DOHH2 (cell line): Measurements from ENCODE around the gene SLC6A3.

Source experiments
- EZH2phosphoT487 ChIP-seq: fragments of 200-600 bp; sonication (generic); IDR thresholded peaks from 2 replicates; pipeline ENCODE4 v1.6.1; 2017; ENCODE audit warnings: borderline replicate concordance, mild to moderate bottlenecking, antibody characterized with exemption, low read length, moderate library complexity, mixed read lengths
- TF ChIP-seq, protein P1 (sequence below): fragments of 200-600 bp; sonication (generic); IDR thresholded peaks from one replicate; pipeline ENCODE4 v1.5.1; 2014; ENCODE audit warnings: antibody characterized with exemption, mild to moderate bottlenecking, low read depth, low read length; ENCODE audit not compliant: poor library complexity, severe bottlenecking

DNA sequence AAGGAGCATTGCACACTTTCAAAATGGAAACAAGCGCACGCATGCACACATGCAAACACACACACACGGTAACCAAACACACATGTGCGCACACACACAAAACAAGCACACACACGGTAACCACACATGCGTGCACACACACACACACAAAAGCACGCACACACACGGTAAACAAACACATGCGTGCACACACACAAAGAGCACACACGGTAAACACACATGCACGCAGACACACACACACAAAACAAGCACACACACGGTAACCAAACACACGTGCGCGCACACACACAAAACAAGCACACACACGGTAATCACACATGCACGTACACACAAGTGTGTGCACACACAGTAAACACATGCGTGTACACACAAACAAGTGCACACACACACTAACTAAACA is 19.3 kb upstream of the SLC6A3 start:
- TF ChIP-seq, protein P1, sequence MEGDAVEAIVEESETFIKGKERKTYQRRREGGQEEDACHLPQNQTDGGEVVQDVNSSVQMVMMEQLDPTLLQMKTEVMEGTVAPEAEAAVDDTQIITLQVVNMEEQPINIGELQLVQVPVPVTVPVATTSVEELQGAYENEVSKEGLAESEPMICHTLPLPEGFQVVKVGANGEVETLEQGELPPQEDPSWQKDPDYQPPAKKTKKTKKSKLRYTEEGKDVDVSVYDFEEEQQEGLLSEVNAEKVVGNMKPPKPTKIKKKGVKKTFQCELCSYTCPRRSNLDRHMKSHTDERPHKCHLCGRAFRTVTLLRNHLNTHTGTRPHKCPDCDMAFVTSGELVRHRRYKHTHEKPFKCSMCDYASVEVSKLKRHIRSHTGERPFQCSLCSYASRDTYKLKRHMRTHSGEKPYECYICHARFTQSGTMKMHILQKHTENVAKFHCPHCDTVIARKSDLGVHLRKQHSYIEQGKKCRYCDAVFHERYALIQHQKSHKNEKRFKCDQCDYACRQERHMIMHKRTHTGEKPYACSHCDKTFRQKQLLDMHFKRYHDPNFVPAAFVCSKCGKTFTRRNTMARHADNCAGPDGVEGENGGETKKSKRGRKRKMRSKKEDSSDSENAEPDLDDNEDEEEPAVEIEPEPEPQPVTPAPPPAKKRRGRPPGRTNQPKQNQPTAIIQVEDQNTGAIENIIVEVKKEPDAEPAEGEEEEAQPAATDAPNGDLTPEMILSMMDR, result no peak
- no peak for TF ChIP-seq EZH2phosphoT487
